SU-DHL-6 (cell line): ENCODE results near the gene ACTR5.

Source experiments
- EZH2phosphoT487 ChIP-seq: fragments of 200-600 bp; sonication (generic), shearing (Covaris generic); conservative IDR thresholded peaks from 2 replicates; pipeline ENCODE4 v1.6.1; 2018; ENCODE audit warnings: mild to moderate bottlenecking, antibody characterized with exemption, low read length, moderate library complexity, mixed read lengths
- TF ChIP-seq, protein P1 (sequence below): fragments of 200-600 bp; sonication (generic); IDR thresholded peaks from one replicate; pipeline ENCODE4 v1.5.1; 2017; ENCODE audit warnings: antibody characterized with exemption, mild to moderate bottlenecking, low read length, moderate library complexity; ENCODE audit not compliant: insufficient read depth, poor library complexity, severe bottlenecking

DNA sequence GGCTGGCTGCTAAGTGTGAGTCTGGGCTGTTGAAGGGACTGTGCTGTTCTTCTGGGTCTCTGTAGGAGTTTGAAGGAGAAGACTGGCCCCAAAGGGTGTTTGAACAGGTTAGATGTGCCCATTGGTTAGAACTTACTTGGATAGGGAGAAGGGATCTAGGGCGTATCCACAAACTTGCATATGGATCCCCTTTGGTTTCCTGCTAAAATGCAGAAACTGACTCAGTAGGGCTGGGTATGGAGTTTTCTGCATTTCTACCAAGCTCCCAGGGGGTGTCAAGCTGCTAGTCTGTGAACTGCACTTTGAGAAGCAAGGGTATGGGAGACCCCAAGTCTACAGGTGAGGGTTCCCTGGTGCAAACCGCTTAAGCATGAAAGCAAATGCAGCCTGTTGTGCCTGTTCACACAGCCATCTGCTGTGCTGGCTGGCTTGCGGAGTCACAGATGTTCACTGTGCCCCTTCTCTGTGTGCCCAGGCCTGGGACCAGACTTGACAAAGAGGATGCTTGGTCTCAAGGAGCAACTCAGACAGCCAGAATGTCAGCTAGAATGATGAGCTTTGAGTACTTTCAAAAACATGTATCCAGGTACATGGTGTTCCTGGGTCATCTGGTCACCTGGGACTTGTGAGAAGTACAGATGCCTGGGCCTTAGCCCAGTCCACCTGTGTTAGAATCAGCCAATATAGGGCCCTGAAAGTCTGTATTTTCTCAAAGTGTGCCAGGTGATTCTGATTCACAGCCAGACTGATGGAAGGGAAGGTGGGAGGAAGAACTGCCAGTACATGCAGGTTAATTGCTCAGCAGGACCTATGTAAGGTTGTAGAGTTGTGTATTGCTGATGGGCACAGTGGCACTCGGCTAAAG lies 64.7 kb downstream of the ACTR5 start:
- TF ChIP-seq, protein P1, sequence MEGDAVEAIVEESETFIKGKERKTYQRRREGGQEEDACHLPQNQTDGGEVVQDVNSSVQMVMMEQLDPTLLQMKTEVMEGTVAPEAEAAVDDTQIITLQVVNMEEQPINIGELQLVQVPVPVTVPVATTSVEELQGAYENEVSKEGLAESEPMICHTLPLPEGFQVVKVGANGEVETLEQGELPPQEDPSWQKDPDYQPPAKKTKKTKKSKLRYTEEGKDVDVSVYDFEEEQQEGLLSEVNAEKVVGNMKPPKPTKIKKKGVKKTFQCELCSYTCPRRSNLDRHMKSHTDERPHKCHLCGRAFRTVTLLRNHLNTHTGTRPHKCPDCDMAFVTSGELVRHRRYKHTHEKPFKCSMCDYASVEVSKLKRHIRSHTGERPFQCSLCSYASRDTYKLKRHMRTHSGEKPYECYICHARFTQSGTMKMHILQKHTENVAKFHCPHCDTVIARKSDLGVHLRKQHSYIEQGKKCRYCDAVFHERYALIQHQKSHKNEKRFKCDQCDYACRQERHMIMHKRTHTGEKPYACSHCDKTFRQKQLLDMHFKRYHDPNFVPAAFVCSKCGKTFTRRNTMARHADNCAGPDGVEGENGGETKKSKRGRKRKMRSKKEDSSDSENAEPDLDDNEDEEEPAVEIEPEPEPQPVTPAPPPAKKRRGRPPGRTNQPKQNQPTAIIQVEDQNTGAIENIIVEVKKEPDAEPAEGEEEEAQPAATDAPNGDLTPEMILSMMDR = no peak
- no peak for TF ChIP-seq EZH2phosphoT487
